ENCODE measurements around the gene ENDOD1. TPM values are rescaled to one million over a fixed set of nuclear protein-coding genes. Genes with fewer than 3 reads are reported as not detected.
"Not testable (repeated sequence)": the region's sequence is repeated elsewhere in the genome, so short reads cannot be mapped to it uniquely, and the experiment has no call there.

ENDOD1 gene
- total RNA-seq, 1 donor from 2014 or later = 25.7 TPM

GRCh38 chr11:95100856-95101507 lies 11.3 kb downstream of the ENDOD1 start:
- DNase-seq (ENCODE audit: low spot score in 2 of 2) (no peak), FAIRE-seq (no peak)

DNA sequence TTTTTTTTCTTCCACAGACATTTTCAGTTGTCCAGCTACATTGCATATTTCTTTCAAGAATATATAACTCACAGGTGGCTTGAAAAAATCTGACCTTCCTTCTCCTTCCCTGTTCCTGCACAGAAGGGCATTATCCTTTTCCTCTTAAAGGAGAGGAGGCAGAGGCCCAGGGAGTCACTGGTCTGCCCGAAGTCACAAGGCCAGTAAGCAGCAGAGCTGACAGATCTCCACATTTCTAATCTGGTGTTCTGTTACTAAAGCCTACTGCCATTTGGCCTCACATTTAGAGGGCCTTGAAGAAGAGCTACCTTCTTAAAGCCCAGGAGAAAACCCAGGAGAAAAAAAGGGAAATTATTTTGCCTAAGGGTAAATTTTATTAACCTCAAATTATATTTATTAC lies 12.3 kb downstream of the ENDOD1 start:
- FAIRE-seq (no peak), DNase-seq (ENCODE audit: low spot score in 2 of 2) (no peak)

- DNase-seq (ENCODE audit: low spot score in 2 of 2) (no peak), FAIRE-seq (no peak)
These were observed 13.1 kb downstream of the ENDOD1 start for GRCh38 chr11:95102733-95103132.

- FAIRE-seq = no peak
These were observed 14.1 kb downstream of the ENDOD1 start for GRCh38 chr11:95103701-95104100.

GRCh38 chr11:95104121-95104830 lies 14.6 kb downstream of the ENDOD1 start:
- FAIRE-seq (no peak), DNase-seq (ENCODE audit: low spot score in 2 of 2) (no peak)

More at GRCh38 chr11:95103701-95104100, 14.1 kb downstream of the ENDOD1 start:
- DNase-seq (ENCODE audit: low spot score in 2 of 2) = no peak

DNA sequence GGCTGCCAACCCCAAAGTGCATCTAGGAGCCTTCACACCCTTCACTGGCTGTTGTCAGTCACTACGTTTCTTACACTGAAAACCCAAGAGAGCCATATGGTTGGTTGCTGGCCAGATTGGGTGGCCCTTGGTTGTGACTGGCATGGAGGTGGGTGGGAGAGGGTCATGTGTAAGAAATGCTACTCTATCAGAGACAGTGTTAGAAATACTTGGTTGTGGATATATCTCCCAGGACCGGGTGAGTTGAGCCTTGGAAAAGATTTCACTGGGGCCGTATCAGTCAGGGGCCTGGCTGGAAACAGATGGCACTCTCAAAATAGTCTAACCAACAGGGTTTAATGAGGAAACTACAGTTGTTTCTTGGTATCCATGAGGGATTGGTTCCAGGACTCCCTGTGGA lies 15.2 kb downstream of the ENDOD1 start:
- DNase-seq (ENCODE audit: low spot score in 2 of 2) (no peak), FAIRE-seq (no peak)

DNA sequence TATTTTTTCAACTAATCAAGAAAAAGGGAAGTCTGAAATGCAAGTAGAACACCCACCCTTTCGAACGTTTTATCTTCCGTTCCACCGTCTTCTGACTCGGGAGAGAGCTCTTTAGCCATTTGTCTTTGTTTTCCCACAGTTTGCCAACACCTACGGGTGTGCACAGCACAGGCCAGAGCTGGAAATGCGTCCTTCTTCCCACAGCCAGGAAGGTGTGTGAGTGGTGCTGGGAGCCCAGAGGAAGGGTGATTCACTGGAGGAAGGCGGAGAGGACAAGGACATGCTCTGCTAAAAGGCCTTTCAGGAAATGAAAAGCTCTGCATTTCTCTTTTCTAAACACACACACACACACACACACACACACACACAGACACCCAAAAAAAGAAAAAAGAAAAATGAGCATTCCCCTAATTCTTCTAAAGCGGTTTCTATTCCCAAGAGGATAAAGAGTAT lies 18.5 kb downstream of the ENDOD1 start:
- DNase-seq (ENCODE audit: low spot score in 2 of 2) = peak in 1 of 2 donors; percentile 59
- no peak for FAIRE-seq

GRCh38 chr11:95108671-95109551 lies 19.3 kb downstream of the ENDOD1 start:
- no peak for FAIRE-seq
- DNase-seq (ENCODE audit: low spot score in 2 of 2) = no peak

- DNase-seq (ENCODE audit: low spot score in 2 of 2); FAIRE-seq: not testable (repeated sequence)
These were observed 21.8 kb downstream of the ENDOD1 start for GRCh38 chr11:95111471-95111870.

DNA sequence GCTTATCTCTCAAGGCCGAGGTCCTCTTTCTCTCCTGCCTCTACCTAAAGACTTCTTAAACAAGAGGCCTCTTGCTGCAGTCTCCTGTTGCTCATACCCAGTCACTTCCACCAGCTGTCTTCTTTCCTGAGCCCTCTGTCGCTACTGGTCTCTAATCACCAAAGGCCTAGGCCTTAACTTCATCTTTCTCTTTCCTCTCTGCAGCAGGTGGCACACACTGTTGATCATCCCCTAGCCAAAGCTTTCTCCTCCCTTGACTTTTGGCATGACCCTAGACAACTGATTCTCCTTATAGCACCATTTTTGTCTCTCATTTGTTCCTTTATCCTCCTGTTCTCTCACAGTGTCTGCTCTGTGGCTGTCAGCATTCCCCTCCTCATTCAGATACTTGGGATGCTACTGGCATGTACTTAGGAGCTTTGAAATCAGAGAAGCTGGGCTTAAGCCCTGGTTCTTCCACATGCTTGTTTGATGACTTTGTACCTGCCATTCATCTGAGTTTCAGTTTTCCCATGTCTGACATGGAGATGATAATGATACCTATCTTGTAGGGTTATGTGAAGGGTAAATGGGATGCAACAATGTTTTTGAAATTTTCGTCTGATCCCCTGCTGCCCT lies 22.4 kb downstream of the ENDOD1 start:
- FAIRE-seq (no peak), DNase-seq (ENCODE audit: low spot score in 2 of 2) (no peak)

DNA sequence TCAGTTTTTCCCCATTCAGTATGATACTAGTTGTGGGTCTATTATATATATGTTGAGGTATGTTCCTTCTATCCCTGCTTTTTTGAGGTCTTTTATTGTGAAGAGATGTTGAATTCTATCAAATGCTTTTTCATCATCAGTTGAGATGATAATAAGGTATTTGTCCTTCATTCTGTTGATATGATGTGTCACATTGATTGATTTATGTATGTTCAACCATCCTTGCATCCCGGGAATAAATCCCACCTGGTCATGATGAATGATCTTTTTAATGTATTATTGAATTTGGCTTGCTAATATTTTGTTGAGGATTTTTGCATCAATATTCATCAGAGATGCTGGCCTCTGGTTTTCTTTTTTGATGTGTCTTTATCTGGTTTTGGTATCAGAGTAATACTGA lies 26.0 kb downstream of the ENDOD1 start:
- FAIRE-seq = no peak

GRCh38 chr11:95119361-95120060 lies 29.9 kb downstream of the ENDOD1 start:
- DNase-seq (ENCODE audit: low spot score in 2 of 2) (no peak), FAIRE-seq (no peak)

More for the DNA sequence above, 26.0 kb downstream of the ENDOD1 start:
- no peak for DNase-seq (ENCODE audit: low spot score in 2 of 2)

DNA sequence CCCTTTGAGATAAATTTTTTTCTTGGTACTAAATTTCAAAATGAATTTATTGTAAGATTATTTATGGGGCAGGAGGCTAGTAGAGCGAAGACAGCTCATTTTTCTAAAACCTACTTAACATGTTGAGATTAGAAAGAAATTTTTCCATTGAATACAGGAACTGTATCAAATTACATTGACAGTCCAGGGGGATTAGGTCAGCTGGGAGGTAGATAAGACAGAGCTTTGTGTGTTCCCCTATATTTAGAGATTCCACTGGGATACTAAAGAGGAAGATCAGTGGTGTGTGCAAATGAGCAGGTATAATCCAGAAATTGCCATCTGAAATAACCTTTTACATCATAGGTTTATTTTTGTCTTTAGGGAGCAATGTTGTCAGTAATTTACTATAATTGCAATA lies 32.1 kb downstream of the ENDOD1 start:
- FAIRE-seq = no peak
- DNase-seq (ENCODE audit: low spot score in 2 of 2) = no peak

GRCh38 chr11:95123556-95123955 lies 33.9 kb downstream of the ENDOD1 start:
- DNase-seq (ENCODE audit: low spot score in 2 of 2) (no peak), FAIRE-seq (no peak)

- DNase-seq (ENCODE audit: low spot score in 2 of 2) (no peak), FAIRE-seq (no peak)
These were observed 39.0 kb downstream of the ENDOD1 start for GRCh38 chr11:95128602-95129001.

DNA sequence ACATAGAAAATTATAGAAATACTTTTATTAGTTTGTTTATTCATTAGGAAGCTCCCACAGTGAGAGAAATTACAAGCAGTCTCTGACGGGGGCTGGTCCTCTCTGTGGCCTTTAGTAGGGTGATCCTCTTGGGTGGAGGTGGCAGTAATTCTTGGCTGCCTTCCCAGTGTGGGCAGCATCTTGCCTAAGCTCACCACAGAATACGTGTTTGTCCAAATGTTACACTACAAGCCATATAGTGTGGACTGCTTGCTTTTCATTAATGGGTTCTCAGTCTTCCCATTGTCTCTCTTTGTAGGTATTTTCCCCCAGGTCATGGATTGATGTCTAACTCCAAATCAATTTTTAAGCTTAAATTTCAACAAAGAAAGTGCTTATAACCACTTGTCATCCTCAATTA lies 43.3 kb downstream of the ENDOD1 start:
- FAIRE-seq = no peak
- DNase-seq (ENCODE audit: low spot score in 2 of 2) = no peak

DNA sequence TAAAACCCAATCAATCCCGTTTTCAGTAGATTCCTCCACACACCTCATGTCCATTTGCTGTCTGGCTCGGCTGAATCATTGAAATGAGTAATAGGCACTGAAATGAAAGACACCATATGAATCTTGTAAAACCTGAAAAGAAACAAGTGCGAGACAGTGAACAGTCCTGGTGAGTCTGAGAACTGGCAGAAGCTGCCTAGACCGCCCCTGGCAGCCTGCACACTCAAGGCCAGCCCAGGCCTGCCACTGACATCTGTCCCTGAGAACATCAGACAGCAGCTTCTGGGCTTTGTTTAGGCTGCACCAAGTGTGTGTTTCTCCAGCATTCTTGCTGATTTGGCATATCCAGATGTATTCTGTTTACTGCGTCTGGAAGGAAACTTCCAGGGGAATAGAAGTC lies 44.8 kb downstream of the ENDOD1 start:
- FAIRE-seq = no peak
- no peak for DNase-seq (ENCODE audit: low spot score in 2 of 2)

GRCh38 chr11:95135155-95135554 lies 45.5 kb downstream of the ENDOD1 start:
- no peak for FAIRE-seq
- DNase-seq (ENCODE audit: low spot score in 2 of 2) = no peak

DNA sequence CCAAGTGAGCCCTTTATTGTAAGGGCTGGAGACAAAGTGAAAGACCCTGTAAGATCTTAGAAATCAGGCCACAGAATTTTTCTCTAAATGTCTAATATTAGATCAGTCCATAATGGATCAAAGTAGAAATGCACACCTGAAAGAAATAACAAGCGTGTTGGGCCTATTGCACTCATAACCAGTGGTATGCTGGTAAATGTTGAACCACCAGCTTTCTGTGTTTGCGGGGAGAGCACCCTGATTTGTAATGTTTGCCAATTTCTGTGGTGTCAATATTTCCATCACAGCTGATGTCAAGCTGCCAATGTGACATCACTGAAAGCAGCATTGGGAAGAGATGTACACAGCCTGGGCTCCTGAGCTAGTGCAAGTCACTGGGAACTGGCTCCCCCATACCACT lies 46.2 kb downstream of the ENDOD1 start:
- DNase-seq (ENCODE audit: low spot score in 2 of 2) (no peak), FAIRE-seq (no peak)

- not testable (repeated sequence) for DNase-seq (ENCODE audit: low spot score in 2 of 2); FAIRE-seq
These were observed 47.1 kb downstream of the ENDOD1 start for GRCh38 chr11:95136747-95137146.

Data from frontal cortex (tissue), 4 donors.